Liver (tissue), 3 donors: Measurements from ENCODE around the gene KCNQ5.

ENCODE experiments used
- SP1 ChIP-seq: IDR thresholded peaks from 2 replicates; pipeline ENCODE4 v1.6.1; 2018; ENCODE audit warnings: antibody characterized with exemption, mild to moderate bottlenecking
- TAF1 ChIP-seq: conservative IDR thresholded peaks from 2 replicates; pipeline ENCODE4 v1.6.1; 2016; ENCODE audit warnings: antibody characterized with exemption, mild to moderate bottlenecking
- YY1 ChIP-seq: IDR thresholded peaks from 2 replicates; pipeline ENCODE4 v1.6.1; 2016; ENCODE audit warnings: antibody characterized with exemption, mild to moderate bottlenecking
- TF ChIP-seq, protein P1 (sequence below): fragments of 150-350 bp; IDR thresholded peaks from 2 replicates; pipeline ENCODE4 v1.5.1; 2017; ENCODE audit warnings: improper control_type of control experiment, low read depth, low read length; ENCODE audit not compliant: missing input control
- TF ChIP-seq, protein P2 (sequence below): IDR thresholded peaks from 2 replicates; pipeline ENCODE4 v1.6.1; 2016; ENCODE audit warnings: antibody characterized with exemption
- TF ChIP-seq, protein P3 (sequence below): IDR thresholded peaks from 2 replicates; pipeline ENCODE4 v1.6.1; 2016; ENCODE audit warnings: antibody characterized with exemption, mild to moderate bottlenecking
- donor health status: healthy.
- donor health status: healthy.

DNA sequence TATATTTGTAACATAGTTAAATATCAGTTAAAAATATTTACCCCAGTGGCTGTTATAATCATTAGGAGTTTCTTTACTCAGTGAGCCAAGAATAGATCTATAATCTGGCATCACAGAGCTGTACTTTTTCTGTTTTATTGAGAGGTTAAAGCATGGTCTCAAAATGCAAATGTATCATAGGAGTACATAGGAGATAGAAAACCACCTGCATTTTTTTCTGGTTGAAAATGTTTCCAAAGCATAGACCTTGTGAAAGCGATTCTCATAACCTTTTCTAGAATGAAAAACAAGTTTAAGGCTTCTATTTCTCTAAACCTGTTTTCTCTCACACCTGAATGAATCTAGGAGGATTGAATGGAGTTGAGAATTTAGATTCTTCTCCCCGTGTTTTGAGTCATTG lies 14.4 kb downstream of the KCNQ5 start:
- TF ChIP-seq, protein P1, sequence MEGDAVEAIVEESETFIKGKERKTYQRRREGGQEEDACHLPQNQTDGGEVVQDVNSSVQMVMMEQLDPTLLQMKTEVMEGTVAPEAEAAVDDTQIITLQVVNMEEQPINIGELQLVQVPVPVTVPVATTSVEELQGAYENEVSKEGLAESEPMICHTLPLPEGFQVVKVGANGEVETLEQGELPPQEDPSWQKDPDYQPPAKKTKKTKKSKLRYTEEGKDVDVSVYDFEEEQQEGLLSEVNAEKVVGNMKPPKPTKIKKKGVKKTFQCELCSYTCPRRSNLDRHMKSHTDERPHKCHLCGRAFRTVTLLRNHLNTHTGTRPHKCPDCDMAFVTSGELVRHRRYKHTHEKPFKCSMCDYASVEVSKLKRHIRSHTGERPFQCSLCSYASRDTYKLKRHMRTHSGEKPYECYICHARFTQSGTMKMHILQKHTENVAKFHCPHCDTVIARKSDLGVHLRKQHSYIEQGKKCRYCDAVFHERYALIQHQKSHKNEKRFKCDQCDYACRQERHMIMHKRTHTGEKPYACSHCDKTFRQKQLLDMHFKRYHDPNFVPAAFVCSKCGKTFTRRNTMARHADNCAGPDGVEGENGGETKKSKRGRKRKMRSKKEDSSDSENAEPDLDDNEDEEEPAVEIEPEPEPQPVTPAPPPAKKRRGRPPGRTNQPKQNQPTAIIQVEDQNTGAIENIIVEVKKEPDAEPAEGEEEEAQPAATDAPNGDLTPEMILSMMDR, result no peak
- TF ChIP-seq, protein P2, sequence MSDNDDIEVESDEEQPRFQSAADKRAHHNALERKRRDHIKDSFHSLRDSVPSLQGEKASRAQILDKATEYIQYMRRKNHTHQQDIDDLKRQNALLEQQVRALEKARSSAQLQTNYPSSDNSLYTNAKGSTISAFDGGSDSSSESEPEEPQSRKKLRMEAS, result no peak
- TF ChIP-seq, protein P3, sequence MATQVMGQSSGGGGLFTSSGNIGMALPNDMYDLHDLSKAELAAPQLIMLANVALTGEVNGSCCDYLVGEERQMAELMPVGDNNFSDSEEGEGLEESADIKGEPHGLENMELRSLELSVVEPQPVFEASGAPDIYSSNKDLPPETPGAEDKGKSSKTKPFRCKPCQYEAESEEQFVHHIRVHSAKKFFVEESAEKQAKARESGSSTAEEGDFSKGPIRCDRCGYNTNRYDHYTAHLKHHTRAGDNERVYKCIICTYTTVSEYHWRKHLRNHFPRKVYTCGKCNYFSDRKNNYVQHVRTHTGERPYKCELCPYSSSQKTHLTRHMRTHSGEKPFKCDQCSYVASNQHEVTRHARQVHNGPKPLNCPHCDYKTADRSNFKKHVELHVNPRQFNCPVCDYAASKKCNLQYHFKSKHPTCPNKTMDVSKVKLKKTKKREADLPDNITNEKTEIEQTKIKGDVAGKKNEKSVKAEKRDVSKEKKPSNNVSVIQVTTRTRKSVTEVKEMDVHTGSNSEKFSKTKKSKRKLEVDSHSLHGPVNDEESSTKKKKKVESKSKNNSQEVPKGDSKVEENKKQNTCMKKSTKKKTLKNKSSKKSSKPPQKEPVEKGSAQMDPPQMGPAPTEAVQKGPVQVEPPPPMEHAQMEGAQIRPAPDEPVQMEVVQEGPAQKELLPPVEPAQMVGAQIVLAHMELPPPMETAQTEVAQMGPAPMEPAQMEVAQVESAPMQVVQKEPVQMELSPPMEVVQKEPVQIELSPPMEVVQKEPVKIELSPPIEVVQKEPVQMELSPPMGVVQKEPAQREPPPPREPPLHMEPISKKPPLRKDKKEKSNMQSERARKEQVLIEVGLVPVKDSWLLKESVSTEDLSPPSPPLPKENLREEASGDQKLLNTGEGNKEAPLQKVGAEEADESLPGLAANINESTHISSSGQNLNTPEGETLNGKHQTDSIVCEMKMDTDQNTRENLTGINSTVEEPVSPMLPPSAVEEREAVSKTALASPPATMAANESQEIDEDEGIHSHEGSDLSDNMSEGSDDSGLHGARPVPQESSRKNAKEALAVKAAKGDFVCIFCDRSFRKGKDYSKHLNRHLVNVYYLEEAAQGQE, result no peak
- TF ChIP-seq TAF1 (no peak), SP1 (no peak), YY1 (no peak)
